HL-60 (cell line): ENCODE data around the gene XRCC4.

Source experiments
- DNase-seq, 2 experiments: peaks; one replicate each; pipeline ENCODE4 v3.0.0-alpha.2; 2010 to 2020; ENCODE audit warnings: low read depth in 1 of 2, low spot score in 1 of 2
- H3K27ac ChIP-seq: fragments of 250-450 bp; sonication (Bioruptor Pico); replicated peaks from 2 replicates; pipeline ENCODE4 v1.5.1; 2020; ENCODE audit warnings: mild to moderate bottlenecking, moderate library complexity
- H3K27me3 ChIP-seq: fragments of 250-450 bp; sonication (Bioruptor Pico); 2 replicates; pipeline ENCODE4 v1.5.1; 2021; ENCODE audit warnings: mild to moderate bottlenecking, moderate library complexity; ENCODE audit not compliant: insufficient read depth, poor library complexity, severe bottlenecking
- H3K4me3 ChIP-seq: replicated peaks from 2 replicates; pipeline ENCODE4 v1.5.1; 2011; ENCODE audit warnings: mild to moderate bottlenecking, control low read depth, low read length; ENCODE audit not compliant: insufficient read depth
- CTCF ChIP-seq: IDR thresholded peaks from one replicate; pipeline ENCODE4 v1.5.1; 2011; ENCODE audit warnings: low read length, control low read depth, inconsistent platforms; ENCODE audit not compliant: insufficient read depth
- GABPA ChIP-seq: IDR thresholded peaks from 2 replicates; pipeline ENCODE4 v1.6.1; 2012; ENCODE audit warnings: low read depth
- POLR2AphosphoS5 ChIP-seq: IDR thresholded peaks from 2 replicates; pipeline ENCODE4 v1.6.1; 2012; ENCODE audit warnings: low read depth
- REST ChIP-seq: IDR thresholded peaks from 2 replicates; pipeline ENCODE4 v1.6.1; 2012; ENCODE audit warnings: low read depth; ENCODE audit not compliant: insufficient replicate concordance
- SPI1 ChIP-seq: IDR thresholded peaks from 2 replicates; pipeline ENCODE4 v1.6.1; 2012; ENCODE audit warnings: low read depth, mild to moderate bottlenecking, borderline replicate concordance

The XRCC4 gene

GRCh38 chr5:83396662-83397061, 319.3 kb downstream of the XRCC4 start:
- Histone ChIP-seq H3K27me3 (no peaks in the 10 kb centered on the region), H3K4me3 (no peak overlapping the region), H3K27ac (no peak overlapping the region)
- TF ChIP-seq SPI1: no peak
- no peak for TF ChIP-seq REST
- no peak for TF ChIP-seq CTCF
- no peak for TF ChIP-seq GABPA
- TF ChIP-seq POLR2AphosphoS5: no peak
- DNase-seq: no peak

- Histone ChIP-seq H3K27ac (no peak overlapping the region), H3K27me3 (no peaks in the 10 kb centered on the region), H3K4me3 (no peak overlapping the region)
- TF ChIP-seq POLR2AphosphoS5: no peak
- TF ChIP-seq CTCF: no peak
- no peak for TF ChIP-seq GABPA
- TF ChIP-seq REST: no peak
- TF ChIP-seq SPI1: no peak
- DNase-seq: no peak
Measured at GRCh38 chr5:83397658-83398057, 320.3 kb downstream of the XRCC4 start.

- Histone ChIP-seq H3K27ac (no peak overlapping the region), H3K27me3 (no peaks in the 10 kb centered on the region), H3K4me3 (no peak overlapping the region)
- TF ChIP-seq REST (no peak), GABPA (no peak), POLR2AphosphoS5 (no peak), SPI1 (no peak), CTCF (no peak)
- DNase-seq: no peak
Measured at GRCh38 chr5:83400241-83400640, 322.9 kb downstream of the XRCC4 start.
